Activated T-helper 17 cell treated with anti-CD3 and anti-CD28 coated beads, Interleukin-2, amount 50 U/mL, for 72 hours (primary cell): Measurements from ENCODE around the gene PML. TPM values are rescaled to one million over a fixed set of nuclear protein-coding genes. Genes with fewer than 3 reads are reported as not detected.

ENCODE experiments used
- ATAC-seq: fragments of 150-1000 bp; cut with Tn5 transposase; replicated peaks from 2 replicates; pipeline ENCODE4 v1.10.0; 2021; ENCODE audit warnings: mild to moderate bottlenecking, moderate library complexity
- H3K27ac Mint-ChIP-seq: one replicate; pipeline ENCODE4 v1.8.0; 2022; ENCODE audit warnings: mixed read lengths
- H3K27me3 Mint-ChIP-seq: one replicate; pipeline ENCODE4 v1.8.0; 2022; ENCODE audit warnings: mixed read lengths
- H3K36me3 Mint-ChIP-seq: one replicate; pipeline ENCODE4 v1.8.0; 2022; ENCODE audit warnings: low read depth, mild to moderate bottlenecking, mixed read lengths
- H3K4me1 Mint-ChIP-seq: one replicate; pipeline ENCODE4 v1.8.0; 2022; ENCODE audit warnings: mixed read lengths
- H3K4me3 Mint-ChIP-seq: one replicate; pipeline ENCODE4 v1.8.0; 2022; ENCODE audit warnings: mild to moderate bottlenecking, mixed read lengths
- H3K9me3 Mint-ChIP-seq: one replicate; pipeline ENCODE4 v1.8.0; 2022; ENCODE audit warnings: mixed read lengths
- total RNA-seq, 2 donors: library from RNA; stranded (reverse); gene quantifications; one replicate each; pipeline ENCODE4 v1.2.3, GENCODE V29; 2022

Gene PML
- 10 to 100 TPM; 67.4 to 74.1 TPM for total RNA-seq

DNA sequence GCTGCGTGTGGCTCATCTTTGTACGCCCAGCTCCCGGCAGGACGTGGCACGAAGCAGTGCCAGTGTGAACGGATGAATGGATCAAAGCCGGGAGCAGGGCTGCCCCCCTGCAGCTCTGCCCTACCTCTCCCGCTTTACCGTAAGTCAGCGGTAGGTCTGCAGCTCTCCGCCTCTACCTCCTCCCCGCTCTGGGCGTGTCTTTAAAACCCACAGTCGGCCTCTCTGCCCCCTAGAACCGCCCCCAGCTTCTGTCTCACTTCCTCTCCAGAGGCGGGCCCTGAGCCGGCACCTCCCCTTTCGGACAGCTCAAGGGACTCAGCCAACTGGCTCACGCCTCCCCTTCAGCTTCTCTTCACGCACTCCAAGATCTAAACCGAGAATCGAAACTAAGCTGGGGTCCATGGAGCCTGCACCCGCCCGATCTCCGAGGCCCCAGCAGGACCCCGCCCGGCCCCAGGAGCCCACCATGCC is at the start of gene PML:
PML (plus strand) TSS at position 304 of the 471 bp plus-strand sequence; CDS start at position 401, 97 bp downstream.
- H3K4me1 Mint-ChIP-seq: peaks cover 35% of the 10 kb centered on the region
- H3K4me3 Mint-ChIP-seq: peak within 1 kb of the TSS; percentile 98
- peak; percentile 90 for ATAC-seq
- peak within 1 kb of the TSS; percentile 93 for H3K27ac Mint-ChIP-seq
- no peaks in the 10 kb centered on the region for H3K9me3 Mint-ChIP-seq
- peaks cover 53% of the 10 kb centered on the region for H3K36me3 Mint-ChIP-seq
- no peaks in the 10 kb centered on the region for H3K27me3 Mint-ChIP-seq

DNA sequence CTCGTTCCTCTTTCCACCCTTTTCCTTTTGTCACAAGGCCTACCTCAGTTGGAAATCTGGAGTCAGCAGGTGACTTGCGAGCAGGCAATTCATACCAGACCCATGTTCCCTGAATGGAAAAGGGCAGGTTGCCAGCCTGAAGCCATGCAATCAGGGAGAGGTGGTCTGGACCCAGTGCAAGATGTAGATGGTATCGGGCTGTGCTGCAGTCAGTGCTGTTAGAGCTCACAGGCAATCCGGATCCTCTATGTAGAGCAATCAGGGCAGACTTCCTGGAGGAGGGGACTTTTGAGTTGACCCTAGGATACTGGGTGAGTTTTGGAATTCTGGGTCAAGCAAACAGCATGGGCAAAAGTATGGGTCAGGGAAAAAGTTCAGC is 49.4 kb upstream of the PML start:
- Mint-ChIP-seq H3K4me1 (peaks cover 17% of the 10 kb centered on the region), H3K4me3 (no peak overlapping the region), H3K27me3 (no peaks in the 10 kb centered on the region), H3K9me3 (no peaks in the 10 kb centered on the region), H3K27ac (no peak overlapping the region), H3K36me3 (no peaks in the 10 kb centered on the region)
- no peak for ATAC-seq

DNA sequence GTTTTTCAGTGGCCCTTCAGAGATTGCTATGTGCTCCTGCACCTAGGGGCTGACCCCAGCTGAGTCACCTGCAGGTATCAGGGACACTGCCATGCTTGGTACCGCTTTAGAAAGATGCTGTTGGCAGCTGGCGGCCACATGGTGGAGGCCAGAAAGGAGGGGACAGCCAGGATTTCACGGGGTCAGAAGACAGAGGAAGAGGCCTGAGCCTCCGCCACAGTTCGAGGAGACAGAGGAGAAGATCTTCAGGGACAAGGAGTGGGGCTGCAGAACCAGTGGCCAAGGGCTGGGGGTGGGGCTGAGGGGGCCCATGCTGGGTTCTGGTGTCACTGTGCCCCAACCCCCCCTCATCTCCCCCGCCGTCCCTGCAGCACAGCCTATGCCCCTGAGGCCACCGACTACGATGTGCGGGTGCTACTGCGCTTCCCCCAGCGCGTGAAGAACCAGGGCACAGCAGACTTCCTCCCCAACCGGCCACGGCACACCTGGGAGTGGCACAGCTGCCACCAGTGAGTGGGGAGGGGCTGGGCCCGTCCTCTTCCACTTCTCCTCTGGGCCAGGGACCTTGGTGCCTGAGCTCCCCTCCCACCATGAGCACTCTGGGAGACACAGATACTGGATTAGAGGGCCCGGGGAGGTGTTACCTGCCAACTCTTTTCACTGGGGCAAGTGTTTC is 48.3 kb upstream of the PML start:
- Mint-ChIP-seq H3K36me3 (no peaks in the 10 kb centered on the region), H3K27me3 (no peaks in the 10 kb centered on the region), H3K4me3 (no peak overlapping the region), H3K27ac (peak overlapping the region; percentile 35), H3K9me3 (no peaks in the 10 kb centered on the region), H3K4me1 (peaks cover 17% of the 10 kb centered on the region)
- ATAC-seq: no peak

- no peaks in the 10 kb centered on the region for H3K27me3 Mint-ChIP-seq
- H3K9me3 Mint-ChIP-seq: no peaks in the 10 kb centered on the region
- peaks cover 12% of the 10 kb centered on the region for H3K4me1 Mint-ChIP-seq
- H3K4me3 Mint-ChIP-seq: no peak overlapping the region
- H3K36me3 Mint-ChIP-seq: no peaks in the 10 kb centered on the region
- H3K27ac Mint-ChIP-seq: peak overlapping the region; percentile 35
- no peak for ATAC-seq
Measured at GRCh38 chr15:73946795-73947370, 47.6 kb upstream of the PML start.

DNA sequence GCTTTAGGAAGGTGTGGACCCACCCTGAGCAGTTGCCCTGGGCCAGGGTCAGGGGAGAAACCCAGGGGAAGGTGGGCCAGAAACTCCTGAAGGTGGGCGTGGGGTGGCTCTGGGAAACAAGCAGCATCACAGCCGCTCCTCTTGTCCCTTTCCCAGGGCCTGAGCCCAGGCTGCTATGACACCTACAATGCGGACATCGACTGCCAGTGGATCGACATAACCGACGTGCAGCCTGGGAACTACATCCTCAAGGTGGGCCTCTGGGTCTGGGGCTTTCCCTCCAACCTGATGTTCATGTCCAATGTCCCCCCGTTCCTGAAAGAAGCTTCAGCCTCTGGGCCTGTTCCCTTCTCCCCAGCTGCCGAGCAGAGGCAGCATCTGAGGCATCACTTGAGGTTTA is 46.9 kb upstream of the PML start:
- Mint-ChIP-seq H3K4me1 (peaks cover 5% of the 10 kb centered on the region), H3K27ac (no peak overlapping the region), H3K36me3 (no peaks in the 10 kb centered on the region), H3K4me3 (no peak overlapping the region), H3K27me3 (no peaks in the 10 kb centered on the region), H3K9me3 (no peaks in the 10 kb centered on the region)
- no peak for ATAC-seq

- Mint-ChIP-seq H3K4me1 (peaks cover 4% of the 10 kb centered on the region), H3K27ac (no peak overlapping the region), H3K36me3 (no peaks in the 10 kb centered on the region), H3K4me3 (no peak overlapping the region), H3K9me3 (no peaks in the 10 kb centered on the region), H3K27me3 (no peaks in the 10 kb centered on the region)
- no peak for ATAC-seq
Measured at GRCh38 chr15:73948396-73948795, 46.1 kb upstream of the PML start.

- H3K27ac Mint-ChIP-seq: no peak overlapping the region
- H3K9me3 Mint-ChIP-seq: no peaks in the 10 kb centered on the region
- no peaks in the 10 kb centered on the region for H3K36me3 Mint-ChIP-seq
- H3K27me3 Mint-ChIP-seq: no peaks in the 10 kb centered on the region
- ATAC-seq: no peak
- H3K4me1 Mint-ChIP-seq: peaks cover 4% of the 10 kb centered on the region
- H3K4me3 Mint-ChIP-seq: no peak overlapping the region
Measured at GRCh38 chr15:73948982-73949381, 45.5 kb upstream of the PML start.

DNA sequence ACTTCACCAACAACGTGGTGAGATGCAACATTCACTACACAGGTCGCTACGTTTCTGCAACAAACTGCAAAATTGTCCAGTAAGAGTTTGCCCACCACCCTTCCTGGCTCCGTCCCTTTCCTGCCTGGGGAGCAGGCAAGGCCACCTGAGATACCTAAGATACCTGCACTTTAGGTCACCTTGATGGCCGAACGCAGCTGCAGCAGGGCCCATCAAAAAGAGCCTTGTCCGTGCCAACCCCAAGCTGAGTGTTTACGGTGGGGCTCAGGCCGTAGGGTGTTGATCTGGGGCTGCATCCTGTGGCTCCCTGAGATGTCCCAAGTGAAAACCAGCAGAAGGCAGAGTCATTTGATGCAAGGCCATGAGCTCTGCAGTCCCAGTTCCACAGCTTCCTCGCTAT is 45.0 kb upstream of the PML start:
- Mint-ChIP-seq H3K27me3 (no peaks in the 10 kb centered on the region), H3K4me3 (no peak overlapping the region), H3K4me1 (peaks cover 4% of the 10 kb centered on the region), H3K9me3 (no peaks in the 10 kb centered on the region), H3K36me3 (no peaks in the 10 kb centered on the region), H3K27ac (no peak overlapping the region)
- no peak for ATAC-seq

DNA sequence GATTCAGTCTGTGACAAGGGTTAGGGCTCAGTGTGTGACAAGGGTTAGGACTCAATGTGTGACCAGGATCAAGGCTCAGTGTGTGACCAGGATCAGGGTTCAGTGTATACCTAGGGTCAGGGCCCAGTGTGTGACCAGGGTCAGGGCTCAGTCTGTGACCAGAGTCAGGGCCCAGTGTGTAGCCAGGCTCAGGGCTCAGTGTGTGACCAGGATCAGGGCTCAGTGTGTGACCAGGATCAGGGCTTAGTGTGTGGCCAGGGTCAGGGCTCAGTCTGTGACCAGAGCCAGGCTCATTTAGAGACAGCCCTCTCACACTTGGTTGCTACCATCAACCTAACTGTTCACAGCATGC is 44.1 kb upstream of the PML start:
- H3K9me3 Mint-ChIP-seq: no peaks in the 10 kb centered on the region
- no peaks in the 10 kb centered on the region for H3K4me1 Mint-ChIP-seq
- no peaks in the 10 kb centered on the region for H3K36me3 Mint-ChIP-seq
- H3K4me3 Mint-ChIP-seq: no peak overlapping the region
- ATAC-seq: no peak
- no peaks in the 10 kb centered on the region for H3K27me3 Mint-ChIP-seq
- peak overlapping the region; percentile 75 for H3K27ac Mint-ChIP-seq

DNA sequence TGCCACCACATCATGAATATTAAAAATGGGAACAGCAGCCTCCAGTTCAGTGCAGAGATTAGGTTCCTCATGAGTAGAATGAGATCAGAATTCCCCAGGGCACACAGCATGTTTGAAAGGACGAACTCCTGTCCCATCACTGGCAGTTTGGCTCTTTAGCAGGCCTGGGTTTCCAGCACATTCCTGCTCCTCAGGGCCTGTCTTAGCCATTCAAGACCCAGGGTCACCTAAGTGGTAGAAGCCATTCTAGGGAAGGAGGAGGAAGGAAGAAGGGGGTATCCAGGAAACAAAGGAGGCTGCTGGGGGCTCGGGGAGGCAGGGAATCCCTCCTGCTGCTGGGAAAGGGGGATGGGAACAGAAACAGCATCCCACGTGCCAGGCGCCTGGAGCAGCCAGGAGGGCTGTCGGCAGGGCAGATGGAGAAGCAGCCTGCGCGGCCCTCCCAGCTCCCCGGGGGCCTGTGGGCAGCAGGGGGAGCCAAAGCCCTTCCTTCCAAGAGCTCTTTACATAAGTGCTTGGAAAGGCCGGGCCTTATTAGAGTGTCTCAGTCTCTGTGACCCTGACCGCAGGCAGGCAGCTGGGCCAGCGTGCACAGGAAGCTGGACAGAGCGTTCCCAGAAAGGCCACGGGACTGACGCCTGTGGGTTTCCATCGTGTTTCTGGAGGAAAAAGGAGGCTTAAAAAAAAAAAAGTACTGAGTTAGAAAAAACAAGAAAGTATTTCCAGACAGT is 43.5 kb upstream of the PML start:
- Mint-ChIP-seq H3K27me3 (no peaks in the 10 kb centered on the region), H3K36me3 (no peaks in the 10 kb centered on the region), H3K9me3 (no peaks in the 10 kb centered on the region), H3K4me3 (no peak overlapping the region), H3K27ac (peak overlapping the region; percentile 75), H3K4me1 (no peaks in the 10 kb centered on the region)
- peak; percentile 88 for ATAC-seq

GRCh38 chr15:73951601-73952000 is 42.9 kb upstream of the PML start:
- H3K4me1 Mint-ChIP-seq: no peaks in the 10 kb centered on the region
- no peak overlapping the region for H3K4me3 Mint-ChIP-seq
- H3K9me3 Mint-ChIP-seq: no peaks in the 10 kb centered on the region
- H3K36me3 Mint-ChIP-seq: no peaks in the 10 kb centered on the region
- no peaks in the 10 kb centered on the region for H3K27me3 Mint-ChIP-seq
- H3K27ac Mint-ChIP-seq: peak overlapping the region; percentile 75
- ATAC-seq: no peak

GRCh38 chr15:73952171-73952912 is 42.2 kb upstream of the PML start:
- ATAC-seq: no peak
- Mint-ChIP-seq H3K4me1 (peaks cover 4% of the 10 kb centered on the region), H3K27ac (no peak overlapping the region), H3K4me3 (no peak overlapping the region), H3K36me3 (no peaks in the 10 kb centered on the region), H3K9me3 (no peaks in the 10 kb centered on the region), H3K27me3 (no peaks in the 10 kb centered on the region)

DNA sequence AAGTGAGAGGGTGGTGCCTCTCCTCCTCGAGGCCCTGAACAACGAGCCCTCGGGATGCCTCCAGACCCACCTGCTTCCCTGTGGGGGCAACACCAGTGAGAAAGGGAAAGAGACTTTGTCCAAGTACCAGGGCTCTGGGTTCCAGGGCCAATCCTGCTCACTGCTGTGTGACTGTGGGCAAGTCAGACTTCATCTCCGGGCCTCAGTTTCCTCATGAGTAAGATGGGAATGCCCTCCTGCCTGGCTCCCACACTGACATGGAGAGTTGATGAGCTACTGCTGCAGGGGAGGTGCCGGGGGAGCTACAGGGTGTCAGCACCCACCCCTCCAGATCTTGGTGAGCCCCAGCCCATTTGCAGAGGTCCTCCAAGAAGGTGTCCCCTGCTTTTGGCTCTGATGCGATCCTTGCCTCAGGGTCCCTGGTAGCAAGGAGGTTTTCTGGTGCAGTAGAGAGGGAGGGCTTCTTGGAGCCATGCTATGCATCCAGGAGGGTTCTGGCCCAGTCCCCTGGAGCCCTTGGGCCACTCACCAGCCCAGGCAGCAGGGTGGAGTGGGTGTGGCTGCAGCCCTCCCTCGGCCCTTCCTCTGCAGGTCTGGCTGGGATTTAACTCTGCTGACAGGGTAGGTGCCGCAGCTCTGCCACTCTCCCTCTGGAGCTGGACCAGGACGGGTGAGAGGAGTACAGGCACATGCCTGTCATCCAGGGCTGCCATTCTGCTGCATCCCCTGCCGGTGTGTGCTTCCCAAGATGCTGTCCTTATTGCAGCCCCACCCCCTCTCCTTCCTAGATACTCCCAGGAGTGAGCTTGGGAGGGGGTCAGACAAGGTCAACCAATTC is 41.4 kb upstream of the PML start:
- Mint-ChIP-seq H3K9me3 (no peaks in the 10 kb centered on the region), H3K27ac (peak overlapping the region; percentile 45), H3K36me3 (no peaks in the 10 kb centered on the region), H3K27me3 (no peaks in the 10 kb centered on the region), H3K4me3 (no peak overlapping the region), H3K4me1 (peaks cover 4% of the 10 kb centered on the region)
- no peak for ATAC-seq
